Measurements from ENCODE around the gene NAP1L4. TPM values are rescaled to one million over a fixed set of nuclear protein-coding genes. Genes with fewer than 3 reads are reported as not detected.

The NAP1L4 gene
- total and polyA plus RNA-seq, 2 of the 8 experiments (the other 6 are each of a cell fraction or from before 2014, with no cell fraction given), result 75.8 to 194 TPM

DNA sequence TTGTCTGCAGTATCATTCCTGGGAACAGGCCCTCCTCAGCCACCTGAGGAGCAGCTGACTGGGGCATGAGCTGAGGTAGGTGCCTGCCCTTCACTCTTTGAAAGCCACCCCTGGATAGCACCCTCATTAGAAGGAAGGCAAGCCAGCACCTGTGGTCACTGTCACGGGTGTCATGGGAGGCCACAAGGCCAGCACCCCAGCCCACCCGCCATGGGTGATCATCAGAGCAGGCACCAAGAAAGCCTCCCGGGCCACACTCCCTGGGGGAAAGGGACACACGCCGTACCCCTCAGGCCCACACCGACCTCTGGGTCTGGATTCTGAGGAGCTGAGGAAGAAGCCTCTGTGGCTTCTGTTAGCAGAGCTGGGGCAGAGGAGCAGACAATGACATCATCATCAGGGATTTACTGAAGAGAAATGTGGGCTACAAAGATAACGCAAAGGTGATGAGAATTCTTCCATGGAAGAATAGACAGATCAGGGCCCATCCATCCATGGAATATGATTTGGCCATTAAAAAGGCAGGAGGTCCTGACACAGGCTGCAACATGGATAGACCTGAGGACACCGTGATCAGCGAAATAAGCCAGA lies 16.7 kb upstream of the NAP1L4 start:
- Histone ChIP-seq H2BK120ac (replicated peaks; ENCODE audit: low read depth, low read length) (no peak overlapping the region), H3K18ac (ENCODE audit: extremely low read depth, low read length) (no peak overlapping the region), H3K23ac (ENCODE audit: insufficient read length) (no peak overlapping the region), H4K8ac (ENCODE audit: extremely low read depth, insufficient read depth, low read length) (no peak overlapping the region), H4K5ac (ENCODE audit: insufficient read length, low read depth, low read length) (no peak overlapping the region), H3K4me1 (replicated peaks in 1 of 4; ENCODE audit: control insufficient read depth in 3 of 4, insufficient read depth in 4 of 4, low read length in 3 of 4) (no peaks in the 10 kb centered on the region), H3K36me3 (ENCODE audit: control insufficient read depth in 2 of 4, insufficient read depth in 4 of 4, low read length in 3 of 4) (peaks cover 12 to 64% (median 41%) of the 10 kb centered on the region in 4 experiments), H3K9me3 (ENCODE audit: insufficient read depth in 2 of 2, low read depth in 1 of 2, low read length in 1 of 2) (no peaks in the 10 kb centered on the region), H2BK5ac (ENCODE audit: low read depth, low read length) (no peak overlapping the region; the same call in 1 of the 2 replicates), H3K56ac (replicated peaks; ENCODE audit: insufficient read length, low read depth, low read length) (no peak overlapping the region), H3K4ac (replicated peaks; ENCODE audit: insufficient read length, low read depth, low read length) (no peak overlapping the region), H2BK20ac (ENCODE audit: low read length) (no peak overlapping the region), H3K79me2 (ENCODE audit: control insufficient read depth in 1 of 2, insufficient read depth in 2 of 2, low read length in 2 of 2) (no peaks in the 10 kb centered on the region), H2BK12ac (ENCODE audit: low read depth, low read length) (no peak overlapping the region), H4K20me1 (replicated peaks in 1 of 2; ENCODE audit: control insufficient read depth in 1 of 2, insufficient read depth in 2 of 2, low read length in 2 of 2) (peaks cover 5 to 13% of the 10 kb centered on the region in 2 experiments), H3K23me2 (ENCODE audit: low read depth, low read length) (no peaks in the 10 kb centered on the region), H3K4me2 (ENCODE audit: insufficient read depth in 1 of 2, low read depth in 2 of 2, low read length in 2 of 2) (no peak overlapping the region), H4K91ac (replicated peaks; ENCODE audit: insufficient read length, low read length) (no peak overlapping the region), H3K27me3 (replicated peaks in 1 of 4; ENCODE audit: control insufficient read depth in 3 of 4, extremely low read depth in 1 of 4, insufficient read depth in 3 of 4, low read length in 3 of 4) (no peaks in the 10 kb centered on the region), H2BK15ac (ENCODE audit: low read length) (no peak overlapping the region), H3K79me1 (ENCODE audit: low read depth, low read length) (no peaks in the 10 kb centered on the region), H3K4me3 (ENCODE audit: extremely low read depth in 1 of 4, insufficient read depth in 2 of 4, low read depth in 3 of 4, low read length in 4 of 4) (no peak overlapping the region), H3K9ac (replicated peaks in 1 of 4; ENCODE audit: extremely low read depth in 1 of 4, low read depth in 3 of 4, low read length in 3 of 4) (no peak overlapping the region), H3K27ac (ENCODE audit: low read depth, low read length) (no peak overlapping the region), H2AFZ (ENCODE audit: low read length) (no peak overlapping the region), H2AK5ac (ENCODE audit: low read depth, low read length) (no peak overlapping the region), H3K14ac (ENCODE audit: insufficient read length) (no peak overlapping the region)
- DNase-seq (ENCODE audit: low read depth in 1 of 2, low spot score in 2 of 2) (no peak), FAIRE-seq (no peak)
- 91% methylated on average over 9 of the region's 9 CpGs; no CpG with 5 or more reads in 1 of the 2 experiments for WGBS, 2 experiments (ENCODE audit: extremely low coverage in 1 of 2, insufficient coverage in 1 of 2, insufficient read length in 1 of 2, insufficient replicate concordance in 2 of 2, low coverage in 1 of 2, low lambda C conversion rate in 2 of 2, missing lambda C conversion rate in 1 of 2)
- CTCF ChIA-PET (ENCODE audit: partially characterized antibody), result interaction anchor here (0.7 to 4.4 kb wide), 6 partner anchors 10 to 83 kb away, joined by 3 to 14 read pairs (median 5); no protein-coding TSS in a partner anchor
- POLR2A ChIA-PET (ENCODE audit: partially characterized antibody), result interaction anchor here (1.6 to 1.9 kb wide), 2 partner anchors 11 to 13 kb away, joined by 3 to 7 read pairs; no protein-coding TSS in a partner anchor
- TF ChIP-seq SIRT6 (IDR thresholded peaks at IDR 0.05; ENCODE audit: low read length), result no peak
- TF ChIP-seq CBX8 (IDR thresholded peaks at IDR 0.05; ENCODE audit: borderline replicate concordance, low read depth, low read length), result no peak
- no peak for TF ChIP-seq PHF8 (conservative IDR thresholded peaks at IDR 0.05; ENCODE audit: low read depth, low read length)

All from H1 (cell line).